ENCODE results near the gene GALT. TPM values are rescaled to one million over a fixed set of nuclear protein-coding genes. Genes with fewer than 3 reads are reported as not detected.

The GALT gene
- total and polyA plus RNA-seq, 2 of the 13 experiments (the other 11 are each of a cell fraction or from before 2014, with no cell fraction given), result 40.4 to 46.3 TPM

GRCh38 chr9:34651876-34652601 lies 5.6 kb downstream of the GALT start, which contains the start of gene IL11RA (continued):
- TF ChIP-seq FUBP1 (CRISPR knock-in tag; IDR thresholded peaks at IDR 0.05; ENCODE audit: borderline replicate concordance) (no peak), RBM22 (optimal IDR thresholded peaks at IDR 0.05; ENCODE audit: low read length) (peak; percentile 21), MED1 (CRISPR knock-in tag; IDR thresholded peaks at IDR 0.05) (peak; percentile 38; the same call in 1 of the 2 replicates), ZNF780A (CRISPR knock-in tag; IDR thresholded peaks at IDR 0.05) (peak; percentile 79; the same call in 1 of the 2 replicates), MXD4 (CRISPR knock-in tag; IDR thresholded peaks at IDR 0.05) (no peak; the same call in 1 of the 2 replicates), IKZF1 (IDR thresholded peaks at IDR 0.05) (no peak), ZNF772 (CRISPR knock-in tag; IDR thresholded peaks at IDR 0.05) (peak; percentile 48; the same call in 1 of the 2 replicates), TARDBP (CRISPR knock-in tag; IDR thresholded peaks at IDR 0.05) (no peak; the same call in 1 of the 2 replicates), SALL2 (CRISPR knock-in tag; IDR thresholded peaks at IDR 0.05) (peak; percentile 37; the same call in 1 of the 2 replicates), THAP11 (CRISPR knock-in tag; IDR thresholded peaks at IDR 0.05) (peak; percentile 70), ARNT2 (CRISPR knock-in tag; IDR thresholded peaks at IDR 0.05; ENCODE audit: low read depth) (peak; percentile 65; the same call in 1 of the 2 replicates), RFXANK (CRISPR knock-in tag; IDR thresholded peaks at IDR 0.05) (0 out of 2 replicates have a peak, but pooled peaks have one; percentile 48), MAZ (IDR thresholded peaks at IDR 0.05; ENCODE audit: borderline replicate concordance, low read depth, low read length) (peak; percentile 98), MAZ (CRISPR knock-in tag; IDR thresholded peaks at IDR 0.05; ENCODE audit: low read depth) (peak; percentile 73; the same call in 1 of the 2 replicates), ZGPAT (CRISPR knock-in tag; IDR thresholded peaks at IDR 0.05) (peak; percentile 80), POLR2AphosphoS2 (IDR thresholded peaks at IDR 0.05; ENCODE audit: low read depth, low read length) (no peak), ARID4A (CRISPR knock-in tag; IDR thresholded peaks at IDR 0.05; ENCODE audit: borderline replicate concordance) (peak; percentile 82; the same call in 1 of the 2 replicates), ZNF850 (CRISPR knock-in tag; conservative IDR thresholded peaks at IDR 0.05) (no peak), ZNF337 (CRISPR knock-in tag; IDR thresholded peaks at IDR 0.05; ENCODE audit: borderline replicate concordance, low read depth) (no peak), HOXA3 (CRISPR knock-in tag; IDR thresholded peaks at IDR 0.05) (peak; percentile 80), MLX (CRISPR knock-in tag; IDR thresholded peaks at IDR 0.05) (no peak), HNRNPK (IDR thresholded peaks at IDR 0.05; ENCODE audit: low read depth, low read length, poor library complexity, severe bottlenecking) (no peak)

Data from HepG2 (cell line).